ENCODE measurements around the gene STAT5B.

GRCh38 chr17:42303694-42304093 lies 27.5 kb upstream of the STAT5B start:
- TF ChIP-seq TAF1 (IDR thresholded peaks at IDR 0.05; ENCODE audit: borderline replicate concordance, low read depth, low read length) (no peak), POLR2A (IDR thresholded peaks at IDR 0.05; ENCODE audit: low read depth, low read length) (no peak)

Measured in GM12892 (cell line).